ENCODE results near the gene SLC45A2. TPM values are rescaled to one million over a fixed set of nuclear protein-coding genes. Genes with fewer than 3 reads are reported as not detected.

SLC45A2 gene
- total and polyA plus RNA-seq, 2 of the 8 experiments (the other 6 are each of a cell fraction or from before 2014, with no cell fraction given), result 0.09 TPM; not detected in 1

DNA sequence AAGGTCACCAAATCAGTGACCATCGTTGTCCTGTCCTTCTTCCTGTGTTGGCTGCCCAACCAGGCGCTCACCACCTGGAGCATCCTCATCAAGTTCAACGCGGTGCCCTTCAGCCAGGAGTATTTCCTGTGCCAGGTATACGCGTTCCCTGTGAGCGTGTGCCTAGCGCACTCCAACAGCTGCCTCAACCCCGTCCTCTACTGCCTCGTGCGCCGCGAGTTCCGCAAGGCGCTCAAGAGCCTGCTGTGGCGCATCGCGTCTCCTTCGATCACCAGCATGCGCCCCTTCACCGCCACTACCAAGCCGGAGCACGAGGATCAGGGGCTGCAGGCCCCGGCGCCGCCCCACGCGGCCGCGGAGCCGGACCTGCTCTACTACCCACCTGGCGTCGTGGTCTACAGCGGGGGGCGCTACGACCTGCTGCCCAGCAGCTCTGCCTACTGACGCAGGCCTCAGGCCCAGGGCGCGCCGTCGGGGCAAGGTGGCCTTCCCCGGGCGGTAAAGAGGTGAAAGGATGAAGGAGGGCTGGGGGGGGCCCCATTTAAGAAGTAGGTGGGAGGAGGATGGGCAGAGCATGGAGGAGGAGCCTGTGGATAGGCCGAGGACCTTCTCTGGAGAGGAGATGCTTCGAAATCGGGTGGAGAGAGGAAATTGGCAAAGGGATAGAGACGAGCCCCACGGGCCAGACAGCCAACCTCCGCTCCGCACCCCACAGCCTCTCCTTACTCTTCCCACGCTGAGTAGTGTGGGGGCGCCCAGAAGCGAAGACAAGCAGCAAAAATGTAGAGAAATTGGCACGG is 46.6 kb downstream of the SLC45A2 start:
- H3K56ac ChIP-seq (replicated peaks; ENCODE audit: insufficient read length, low read depth, low read length), result no peak overlapping the region
- no peak overlapping the region for H3K27ac ChIP-seq (ENCODE audit: low read depth, low read length)
- no peak overlapping the region for H3K4me2 ChIP-seq (ENCODE audit: insufficient read depth in 1 of 2, low read depth in 2 of 2, low read length in 2 of 2)
- POLR2A ChIA-PET (ENCODE audit: partially characterized antibody), result no interaction called here
- CTCF ChIA-PET (ENCODE audit: partially characterized antibody), result interaction anchor here (0.8 to 4.6 kb wide), 5 partner anchors 31 to 349 kb away, joined by 3 to 44 read pairs (median 4); no protein-coding TSS in a partner anchor
- H3K23ac ChIP-seq (ENCODE audit: insufficient read length), result no peak overlapping the region
- H4K5ac ChIP-seq (ENCODE audit: insufficient read length, low read depth, low read length), result no peak overlapping the region
- DNase-seq (ENCODE audit: low read depth in 1 of 2, low spot score in 2 of 2), result no peak
- no peak overlapping the region for H2AK5ac ChIP-seq (ENCODE audit: low read depth, low read length)
- H3K79me2 ChIP-seq (ENCODE audit: control insufficient read depth in 1 of 2, insufficient read depth in 2 of 2, low read length in 2 of 2), result no peaks in the 10 kb centered on the region
- WGBS, 2 experiments (ENCODE audit: extremely low coverage in 1 of 2, insufficient coverage in 1 of 2, insufficient read length in 1 of 2, insufficient replicate concordance in 2 of 2, low coverage in 1 of 2, low lambda C conversion rate in 2 of 2, missing lambda C conversion rate in 1 of 2), result 94% methylated on average over 52 of the region's 54 CpGs; no CpG with 5 or more reads in 1 of the 2 experiments
- no peak for FAIRE-seq
- no peak overlapping the region for H3K4ac ChIP-seq (replicated peaks; ENCODE audit: insufficient read length, low read depth, low read length)
- peaks cover 7% of the 10 kb centered on the region for H3K23me2 ChIP-seq (ENCODE audit: low read depth, low read length)
- H4K91ac ChIP-seq (replicated peaks; ENCODE audit: insufficient read length, low read length), result no peak overlapping the region
- no peak overlapping the region for H2BK15ac ChIP-seq (ENCODE audit: low read length)
- no peaks in the 10 kb centered on the region for H4K20me1 ChIP-seq (replicated peaks in 1 of 2; ENCODE audit: control insufficient read depth in 1 of 2, insufficient read depth in 2 of 2, low read length in 2 of 2)
- H3K18ac ChIP-seq (ENCODE audit: extremely low read depth, low read length), result no peak overlapping the region
- H3K36me3 ChIP-seq (ENCODE audit: control insufficient read depth in 2 of 4, insufficient read depth in 4 of 4, low read length in 3 of 4), result no peaks in the 10 kb centered on the region
- no peak overlapping the region for H3K9ac ChIP-seq (replicated peaks in 1 of 4; ENCODE audit: extremely low read depth in 1 of 4, low read depth in 3 of 4, low read length in 3 of 4)
- H3K4me1 ChIP-seq (replicated peaks in 1 of 4; ENCODE audit: control insufficient read depth in 3 of 4, insufficient read depth in 4 of 4, low read length in 3 of 4), result peaks cover 0 to 4% (median 3%) of the 10 kb centered on the region in 4 experiments; a peak in 3 of 7 replicates
- no peaks in the 10 kb centered on the region for H3K9me3 ChIP-seq (ENCODE audit: insufficient read depth in 2 of 2, low read depth in 1 of 2, low read length in 1 of 2)
- no peak overlapping the region for H3K14ac ChIP-seq (ENCODE audit: insufficient read length)
- H2BK20ac ChIP-seq (ENCODE audit: low read length), result no peak overlapping the region
- no peak overlapping the region; the same call in 1 of the 2 replicates for H4K8ac ChIP-seq (ENCODE audit: extremely low read depth, insufficient read depth, low read length)
- peaks cover 0 to 17% (median 13%) of the 10 kb centered on the region in 4 experiments; a peak in 5 of 7 replicates for H3K27me3 ChIP-seq (replicated peaks in 1 of 4; ENCODE audit: control insufficient read depth in 3 of 4, extremely low read depth in 1 of 4, insufficient read depth in 3 of 4, low read length in 3 of 4)
- no peak overlapping the region for H2AFZ ChIP-seq (ENCODE audit: low read length)
- H2BK12ac ChIP-seq (ENCODE audit: low read depth, low read length), result no peak overlapping the region
- no peak overlapping the region for H2BK120ac ChIP-seq (replicated peaks; ENCODE audit: low read depth, low read length)
- no peak overlapping the region for H3K4me3 ChIP-seq (ENCODE audit: extremely low read depth in 1 of 4, insufficient read depth in 2 of 4, low read depth in 3 of 4, low read length in 4 of 4)
- no peak overlapping the region for H2BK5ac ChIP-seq (ENCODE audit: low read depth, low read length)
- no peaks in the 10 kb centered on the region for H3K79me1 ChIP-seq (ENCODE audit: low read depth, low read length)
- TF ChIP-seq EP300 (IDR thresholded peaks at IDR 0.05; ENCODE audit: borderline replicate concordance in 1 of 2, low read depth in 2 of 2, low read length in 2 of 2) (no peak), E2F6 (IDR thresholded peaks at IDR 0.05) (no peak), JUND (IDR thresholded peaks at IDR 0.05; ENCODE audit: low read length) (no peak), RFX5 (IDR thresholded peaks at IDR 0.05; ENCODE audit: borderline replicate concordance, low read depth, low read length) (no peak), YY1 (IDR thresholded peaks at IDR 0.05; ENCODE audit: low read depth, low read length) (no peak), SIRT6 (IDR thresholded peaks at IDR 0.05; ENCODE audit: low read length) (no peak), EZH2 (IDR thresholded peaks at IDR 0.05; ENCODE audit: low read depth, low read length, severe bottlenecking) (no peak)
- TF ChIP-seq, protein P1, sequence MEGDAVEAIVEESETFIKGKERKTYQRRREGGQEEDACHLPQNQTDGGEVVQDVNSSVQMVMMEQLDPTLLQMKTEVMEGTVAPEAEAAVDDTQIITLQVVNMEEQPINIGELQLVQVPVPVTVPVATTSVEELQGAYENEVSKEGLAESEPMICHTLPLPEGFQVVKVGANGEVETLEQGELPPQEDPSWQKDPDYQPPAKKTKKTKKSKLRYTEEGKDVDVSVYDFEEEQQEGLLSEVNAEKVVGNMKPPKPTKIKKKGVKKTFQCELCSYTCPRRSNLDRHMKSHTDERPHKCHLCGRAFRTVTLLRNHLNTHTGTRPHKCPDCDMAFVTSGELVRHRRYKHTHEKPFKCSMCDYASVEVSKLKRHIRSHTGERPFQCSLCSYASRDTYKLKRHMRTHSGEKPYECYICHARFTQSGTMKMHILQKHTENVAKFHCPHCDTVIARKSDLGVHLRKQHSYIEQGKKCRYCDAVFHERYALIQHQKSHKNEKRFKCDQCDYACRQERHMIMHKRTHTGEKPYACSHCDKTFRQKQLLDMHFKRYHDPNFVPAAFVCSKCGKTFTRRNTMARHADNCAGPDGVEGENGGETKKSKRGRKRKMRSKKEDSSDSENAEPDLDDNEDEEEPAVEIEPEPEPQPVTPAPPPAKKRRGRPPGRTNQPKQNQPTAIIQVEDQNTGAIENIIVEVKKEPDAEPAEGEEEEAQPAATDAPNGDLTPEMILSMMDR (IDR thresholded peaks at IDR 0.05; ENCODE audit: control extremely low read depth in 1 of 3, insufficient read depth in 1 of 3, low read depth in 1 of 3, low read length in 3 of 3), result peak; percentile 10 to 14 (median 12); a peak in 3 of 4 replicates
